K562 (cell line): ENCODE data around the gene ACBD5. TPM values are rescaled to one million over a fixed set of nuclear protein-coding genes. Genes with fewer than 3 reads are reported as not detected.
A peak's percentile ranks its signal among the peaks of the same experiment; 100 is the strongest.

ENCODE experiments used
- ARNT ChIP-seq, 2 experiments: fragments of 450-650 bp; IDR thresholded peaks; 2 replicates each; pipeline ENCODE4 v1.6.1; 2016; ENCODE audit warnings: mild to moderate bottlenecking in 1 of 2
- ATF4 ChIP-seq: fragments of 450-650 bp; formaldehyde crosslinking; IDR thresholded peaks from 2 replicates; pipeline ENCODE4 v1.4.0; 2022; ENCODE audit warnings: mild to moderate bottlenecking, moderate library complexity
- BCL6 ChIP-seq: fragments of 250-450 bp; sonication (Bioruptor Pico); IDR thresholded peaks from 2 replicates; pipeline ENCODE4 v1.4.0; 2020
- BCOR ChIP-seq: fragments of 450-650 bp; IDR thresholded peaks from 2 replicates; pipeline ENCODE4 v1.6.1; 2016
- CBX2 ChIP-seq: fragments of 200-600 bp; sonication (generic); IDR thresholded peaks from one replicate; pipeline ENCODE4 v1.6.1; 2012; ENCODE audit warnings: mild to moderate bottlenecking, low read length, inconsistent platforms; ENCODE audit not compliant: insufficient read depth, poor library complexity, severe bottlenecking
- CCNT2 ChIP-seq: IDR thresholded peaks from 2 replicates; pipeline ENCODE4 v1.6.1; 2011; ENCODE audit warnings: borderline replicate concordance, low read depth, mild to moderate bottlenecking, moderate library complexity, mixed read lengths, low read length; ENCODE audit not compliant: insufficient read length; ENCODE audit errors: extremely low read depth
- CREB3 ChIP-seq: fragments of 450-650 bp; conservative IDR thresholded peaks from 2 replicates; pipeline ENCODE4 v1.6.1; 2016; ENCODE audit warnings: missing genetic modification characterization, low read depth, mild to moderate bottlenecking, missing compliant biosample characterization, moderate library complexity
- ID3 ChIP-seq, 2 experiments: fragments of 250-450 bp in 1 of 2; fragments of 450-650 bp in 1 of 2; sonication (Bioruptor Pico) in 1 of 2; IDR thresholded peaks; 2 replicates each; pipeline versions ENCODE4 v1.6.1 to v1.8.0; 2016 to 2021; ENCODE audit warnings: mild to moderate bottlenecking in 2 of 2, moderate library complexity in 2 of 2, missing compliant biosample characterization in 1 of 2, missing genetic modification characterization in 1 of 2
- MEIS2 ChIP-seq: fragments of 450-650 bp; IDR thresholded peaks from 2 replicates; pipeline ENCODE4 v1.6.1; 2014; ENCODE audit warnings: mild to moderate bottlenecking; ENCODE audit not compliant: partially characterized antibody
- PCBP2 ChIP-seq: fragments of 200-400 bp; formaldehyde crosslinking; IDR thresholded peaks from 2 replicates; pipeline ENCODE4 v1.6.1; 2018; ENCODE audit warnings: low read length, low read depth, mild to moderate bottlenecking, moderate library complexity; ENCODE audit not compliant: poor library complexity, severe bottlenecking
- POLR2H ChIP-seq: IDR thresholded peaks from 2 replicates; pipeline ENCODE4 v1.6.1; 2016; ENCODE audit warnings: missing genetic modification characterization, low read depth, mild to moderate bottlenecking, control low read depth, missing compliant biosample characterization, moderate library complexity
- RB1 ChIP-seq: fragments of 450-650 bp; IDR thresholded peaks from 2 replicates; pipeline ENCODE4 v1.6.1; 2017; ENCODE audit warnings: low read depth, mild to moderate bottlenecking
- SAFB ChIP-seq: fragments of 200-400 bp; formaldehyde crosslinking; IDR thresholded peaks from 2 replicates; pipeline ENCODE4 v1.6.1; 2017; ENCODE audit warnings: low read depth, low read length, borderline replicate concordance
- U2AF1 ChIP-seq: fragments of 200-400 bp; formaldehyde crosslinking; optimal IDR thresholded peaks from 2 replicates; pipeline ENCODE3; 2017; ENCODE audit warnings: mild to moderate bottlenecking, low read depth, low read length, moderate library complexity
- XRCC3 ChIP-seq: fragments of 450-650 bp; IDR thresholded peaks from 2 replicates; pipeline ENCODE4 v1.6.1; 2017; ENCODE audit warnings: mild to moderate bottlenecking, moderate library complexity
- ZMIZ1 ChIP-seq, 2 experiments: fragments of 150-350 bp in 1 of 2; IDR thresholded peaks; 2 replicates each; pipeline ENCODE4 v1.6.1; 2012 to 2016; ENCODE audit warnings: low read depth in 2 of 2, low read length in 2 of 2, mild to moderate bottlenecking in 1 of 2, moderate library complexity in 1 of 2
- ZNF512 ChIP-seq: IDR thresholded peaks from 2 replicates; pipeline ENCODE4 v1.6.1; 2016; ENCODE audit warnings: missing genetic modification characterization, missing compliant biosample characterization
- ZNF696 ChIP-seq: fragments of 250-450 bp; sonication (Bioruptor Pico); conservative IDR thresholded peaks from 2 replicates; pipeline ENCODE4 v1.4.0; 2020; ENCODE audit warnings: mild to moderate bottlenecking, moderate library complexity
- ZNF778 ChIP-seq: fragments of 450-650 bp; formaldehyde crosslinking; IDR thresholded peaks from 2 replicates; pipeline ENCODE4 v1.4.0; 2020; ENCODE audit warnings: mild to moderate bottlenecking, moderate library complexity
- polyA plus RNA-seq, 8 experiments: library from polyadenylated mRNA; depleted of rRNA in 4 of 8; stranded (reverse) in 5 of 8; unstranded in 3 of 8; fragments of >200 nt; fragmentation: Nextera tagmentation in 2 of 8; fragmentation: Illumina TruSeq in 1 of 8; extraction: Ambion mirVana in 2 of 8; extraction: Trizol in 1 of 8; gene quantifications; 2 replicates each; pipeline versions ENCODE4 v1.2.1 to v1.2.3, GENCODE V29; 2011 to 2014; ENCODE audit warnings: inconsistent platforms in 1 of 8, missing spikeins in 1 of 8
- total RNA-seq, 7 experiments: library from RNA; depleted of rRNA in 6 of 7; stranded (reverse); fragments of >200 nt in 6 of 7; fragmentation: Illumina TruSeq in 2 of 7; extraction: Trizol in 2 of 7; gene quantifications; 2 replicates each; pipeline versions ENCODE4 v1.2.1 to v1.2.3, GENCODE V29; 2011 to 2021; ENCODE audit warnings: low replicate concordance in 1 of 7

Gene ACBD5
- total and polyA plus RNA-seq, 9 of the 15 experiments (the other 6 are each of a cell fraction or from before 2014, with no cell fraction given): 1.5 to 10.3 (median 7.8) TPM

- TF ChIP-seq ATF4 (CRISPR knock-in tag) (no peak; the same call in 1 of the 2 replicates), ZNF512 (tag) (no peak), PCBP2 (no peak), U2AF1 (no peak), RB1 (peak; percentile 74), BCL6 (no peak), CCNT2 (peak; percentile 62), SAFB (no peak), CREB3 (tag) (peak; percentile 91; the same call in 1 of the 2 replicates), XRCC3 (no peak), ZNF778 (CRISPR knock-in tag) (no peak), ID3 (CRISPR knock-in tag; IDR thresholded peaks at IDR 0.05) (no peak), ID3 (tag; IDR thresholded peaks at IDR 0.05) (peak; percentile 95), MEIS2 (no peak), CBX2 (no peak), ZMIZ1 (IDR thresholded peaks at IDR 0.05; ENCODE audit: low read depth in 2 of 2, low read length in 2 of 2) (0 out of 4 replicates have a peak, but pooled peaks of 1 of the 2 experiments have one; percentile 42), ARNT (IDR thresholded peaks at IDR 0.05) (0 out of 4 replicates have a peak, but pooled peaks of 1 of the 2 experiments have one; percentile 22), BCOR (0 out of 2 replicates have a peak, but pooled peaks have one; percentile 49), ZNF696 (CRISPR knock-in tag) (no peak), POLR2H (tag) (peak; percentile 81)
Measured at GRCh38 chr10:27241652-27242472, 1.3 kb upstream of the ACBD5 start (continued).
